ENCODE measurements around the gene MAST4.

The MAST4 gene

GRCh38 chr5:67200809-67201562 is 604.8 kb downstream of the MAST4 start:
- DNase-seq, result no peak

- DNase-seq, result no peak
These were observed 605.8 kb downstream of the MAST4 start for GRCh38 chr5:67201897-67202549.

GRCh38 chr5:67202828-67203227 is 606.6 kb downstream of the MAST4 start:
- DNase-seq, result no peak

GRCh38 chr5:67203701-67204074 is 607.5 kb downstream of the MAST4 start:
- DNase-seq, result no peak

- DNase-seq, result no peak
These were observed 608.6 kb downstream of the MAST4 start for GRCh38 chr5:67204821-67205220.

- DNase-seq, result no peak
These were observed 609.8 kb downstream of the MAST4 start for GRCh38 chr5:67205981-67206380.

GRCh38 chr5:67206461-67206860 is 610.3 kb downstream of the MAST4 start:
- DNase-seq, result no peak

GRCh38 chr5:67206929-67207328 is 610.7 kb downstream of the MAST4 start:
- DNase-seq, result peak; percentile 80

- no peak for DNase-seq
These were observed 612.2 kb downstream of the MAST4 start for GRCh38 chr5:67208403-67208802.

- DNase-seq, result peak; percentile 65
These were observed 613.1 kb downstream of the MAST4 start for GRCh38 chr5:67209141-67209771.

- DNase-seq, result no peak
These were observed 615.7 kb downstream of the MAST4 start for GRCh38 chr5:67211926-67212325.

- DNase-seq, result no peak
These were observed 617.8 kb downstream of the MAST4 start for GRCh38 chr5:67214036-67214435.

GRCh38 chr5:67214707-67215447 is 618.7 kb downstream of the MAST4 start:
- no peak for DNase-seq

GRCh38 chr5:67215519-67216471 is 619.6 kb downstream of the MAST4 start:
- DNase-seq, result peak; percentile 64

GRCh38 chr5:67216564-67216963 is 620.4 kb downstream of the MAST4 start:
- no peak for DNase-seq

All from NK-92 treated with Interleukin-12 subunit alpha and Interleukin-12 subunit beta, amount 100 ng/mL, for 24 hours (cell line).